ENCODE results near the gene CHKA.

Gene CHKA

GRCh38 chr11:68012843-68013610 lies 108.2 kb downstream of the CHKA start:
- DNase-seq: no peak

- no peak for DNase-seq
Measured at GRCh38 chr11:68012044-68012842, 108.9 kb downstream of the CHKA start.

GRCh38 chr11:68011051-68011943 lies 109.9 kb downstream of the CHKA start:
- DNase-seq: no peak

- no peak for DNase-seq
Measured at GRCh38 chr11:68010090-68011041, 110.8 kb downstream of the CHKA start, which contains the start of gene ALDH3B1. Gene ALDH3B1 (plus strand): TSS chr11:68010327. CDS start chr11:68015298, 4,971 bp downstream.

- DNase-seq: no peak
Measured at GRCh38 chr11:68009391-68010089, 111.6 kb downstream of the CHKA start.

- no peak for DNase-seq
Measured at GRCh38 chr11:68008381-68009337, 112.5 kb downstream of the CHKA start.

- no peak for DNase-seq
Measured at GRCh38 chr11:68007498-68008380, 113.4 kb downstream of the CHKA start.

GRCh38 chr11:68006606-68007166 lies 114.5 kb downstream of the CHKA start:
- DNase-seq: no peak

GRCh38 chr11:68004551-68005335 lies 116.4 kb downstream of the CHKA start:
- no peak for DNase-seq

- peak; percentile 76 for DNase-seq
Measured at GRCh38 chr11:68003846-68004550, 117.2 kb downstream of the CHKA start, which contains the start of gene UNC93B1. Gene UNC93B1 (minus strand): TSS chr11:68004097. CDS start chr11:68004043, 54 bp downstream.

GRCh38 chr11:68002938-68003845 lies 118.0 kb downstream of the CHKA start:
- peak; percentile 55 for DNase-seq

All from activated gamma-delta T cell treated with Interleukin-2 at 50 U/mL for 16 hours (primary cell).